B cell (primary cell): ENCODE results near the gene HUS1B. TPM values are rescaled to one million over a fixed set of nuclear protein-coding genes. Genes with fewer than 3 reads are reported as not detected.

ENCODE experiments used
- ATAC-seq: fragments of 200-7000 bp; cut with Tn5 transposase; one replicate; pipeline ENCODE4 v1.10.0; 2021; ENCODE audit warnings: low read depth, mild to moderate bottlenecking, moderate number of reproducible peaks, moderate library complexity
- CTCF ChIA-PET: fragments of 350-600 bp; sonication (Branson Sonifier 250); formaldehyde crosslinking; loops from one replicate; lab custom pipeline; 2021; ENCODE audit warnings: antibody characterized with exemption, inconsistent platforms; lab: Charles Lee
- POLR2A ChIA-PET: fragments of 350-600 bp; sonication (Branson Sonifier 250); formaldehyde crosslinking; loops from one replicate; lab custom pipeline; 2021; ENCODE audit warnings: antibody characterized with exemption; lab: Charles Lee
- DNase-seq: peaks from one replicate; pipeline ENCODE4 v3.0.0; 2013
- H2AFZ ChIP-seq: 2 replicates; pipeline ENCODE4 v1.6.1; 2012; ENCODE audit warnings: mild to moderate bottlenecking, low read depth, low read length; ENCODE audit not compliant: insufficient read depth, poor library complexity, severe bottlenecking
- H3K27ac ChIP-seq, 2 donors: 1 replicate in 1 of 2; 2 replicates in 1 of 2; pipeline ENCODE4 v1.5.1; 2012 to 2013; ENCODE audit warnings: low read length in 2 of 2, mild to moderate bottlenecking in 2 of 2, moderate library complexity in 1 of 2
- H3K27me3 ChIP-seq, 4 experiments: fragments of 200-600 bp in 1 of 4; sonication (generic) in 1 of 4; replicated peaks in 1 of 4; 1 replicate in 2 of 4; 2 replicates in 2 of 4; pipeline versions ENCODE4 v1.6.1 to v1.7.0; 2013 to 2016; ENCODE audit warnings: low read length in 3 of 4, mild to moderate bottlenecking in 2 of 4, mixed read lengths in 1 of 4, moderate library complexity in 1 of 4; ENCODE audit not compliant: insufficient read depth in 4 of 4, control insufficient read depth in 3 of 4; ENCODE audit errors: control extremely low read depth in 1 of 4
- H3K36me3 ChIP-seq, 2 experiments: replicated peaks in 1 of 2; 1 replicate in 1 of 2; 2 replicates in 1 of 2; pipeline versions ENCODE4 v1.6.1 to v1.7.1; 2013; ENCODE audit warnings: low read length in 1 of 2; ENCODE audit not compliant: insufficient read depth in 2 of 2, control insufficient read depth in 1 of 2; ENCODE audit errors: control extremely low read depth in 1 of 2, extremely low read depth in 1 of 2
- H3K4me1 ChIP-seq, 2 donors: fragments of 200-600 bp in 1 of 2; sonication (generic) in 1 of 2; 1 replicate in 1 of 2; 2 replicates in 1 of 2; pipeline versions ENCODE4 v1.5.1 to v1.6.1; 2013 to 2017; ENCODE audit warnings: low read length in 2 of 2; ENCODE audit not compliant: control insufficient read depth in 2 of 2, insufficient read depth in 2 of 2
- H3K4me2 ChIP-seq: replicated peaks from 2 replicates; pipeline ENCODE3; 2012; ENCODE audit warnings: mild to moderate bottlenecking, low read depth, low read length; ENCODE audit not compliant: poor library complexity, severe bottlenecking
- H3K4me3 ChIP-seq, 5 experiments: fragments of 200-600 bp in 1 of 5; sonication (generic) in 1 of 5; 1 replicate in 3 of 5; 2 replicates in 2 of 5; pipeline versions ENCODE4 v1.5.1 to v1.7.0; 2011 to 2016; ENCODE audit warnings: low read length in 4 of 5, mild to moderate bottlenecking in 4 of 5, low read depth in 2 of 5, control low read depth in 1 of 5, moderate library complexity in 1 of 5; ENCODE audit not compliant: insufficient read depth in 1 of 5; ENCODE audit errors: control extremely low read depth in 1 of 5, extremely low read depth in 1 of 5
- H3K79me2 ChIP-seq: fragments of 200-600 bp; sonication (generic); one replicate; pipeline ENCODE4 v1.6.0; 2016; ENCODE audit warnings: low read length; ENCODE audit not compliant: control insufficient read depth, insufficient read depth
- H3K9ac ChIP-seq: fragments of 200-600 bp; sonication (generic); 2 replicates; pipeline ENCODE4 v1.6.1; 2017; ENCODE audit warnings: mild to moderate bottlenecking, low read length, moderate library complexity
- H3K9me3 ChIP-seq, 3 donors: one replicate each; pipeline versions ENCODE4 v1.6.1 to v1.7.1; 2013; ENCODE audit warnings: low read length in 2 of 3; ENCODE audit not compliant: control insufficient read depth in 2 of 3, insufficient read depth in 1 of 3; ENCODE audit errors: control extremely low read depth in 1 of 3
- H4K20me1 ChIP-seq: 2 replicates; pipeline ENCODE4 v1.6.0; 2012; ENCODE audit warnings: mild to moderate bottlenecking, low read length; ENCODE audit not compliant: insufficient read depth, control insufficient read depth, poor library complexity, severe bottlenecking
- H3K27ac Mint-ChIP-seq: one replicate; pipeline ENCODE4 v1.8.0; 2021; ENCODE audit warnings: mixed read lengths
- H3K27me3 Mint-ChIP-seq: one replicate; pipeline ENCODE4 v1.8.0; 2021; ENCODE audit warnings: mixed read lengths
- H3K4me1 Mint-ChIP-seq: one replicate; pipeline ENCODE4 v1.8.0; 2021; ENCODE audit warnings: mixed read lengths
- H3K4me3 Mint-ChIP-seq: one replicate; pipeline ENCODE4 v1.8.0; 2021; ENCODE audit warnings: mixed read lengths
- H3K9me3 Mint-ChIP-seq: one replicate; pipeline ENCODE4 v1.8.0; 2022; ENCODE audit warnings: mixed read lengths; ENCODE audit not compliant: insufficient read depth
- EZH2 ChIP-seq: IDR thresholded peaks from 2 replicates; pipeline ENCODE4 v1.6.1; 2012; ENCODE audit warnings: borderline replicate concordance, low read depth, mild to moderate bottlenecking, moderate library complexity, low read length; ENCODE audit not compliant: insufficient read depth, poor library complexity, severe bottlenecking
- WGBS: methylation state at CpG from one replicate; pipeline ENCODE4 v1.1.5; 2013; ENCODE audit warnings: missing lambda C conversion rate; ENCODE audit not compliant: insufficient coverage; 5-methylcytosine and 5-hydroxymethylcytosine counted together
- intact Hi-C: fragments of 100-400 bp; cut with micrococcal nuclease; formaldehyde crosslinking; loops from one replicate; pipeline ENCODE4 v1.10.0; 2022
- polyA plus RNA-seq: library from polyadenylated mRNA; depleted of rRNA; stranded (reverse); fragments of >200 nt; gene quantifications from 2 replicates; pipeline ENCODE4 v1.2.3, GENCODE V29; 2012
- total RNA-seq, 2 donors: library from RNA; stranded (reverse); fragments of 120-200 nt in 1 of 2; gene quantifications; 1 replicate in 1 of 2; 2 replicates in 1 of 2; pipeline versions ENCODE4 v1.2.3 to v1.2.4, GENCODE V29; 2013 to 2022
- TF ChIP-seq, protein P1 (sequence below): fragments of 200-600 bp; IDR thresholded peaks from one replicate; pipeline ENCODE4 v1.8.0; 2022; ENCODE audit warnings: antibody characterized with exemption, mild to moderate bottlenecking

Gene HUS1B
- total and polyA plus RNA-seq, 2 donors (not counting 1 experiment from before 2014, with no cell fraction given) = 2.9 to 4.4 TPM

DNA sequence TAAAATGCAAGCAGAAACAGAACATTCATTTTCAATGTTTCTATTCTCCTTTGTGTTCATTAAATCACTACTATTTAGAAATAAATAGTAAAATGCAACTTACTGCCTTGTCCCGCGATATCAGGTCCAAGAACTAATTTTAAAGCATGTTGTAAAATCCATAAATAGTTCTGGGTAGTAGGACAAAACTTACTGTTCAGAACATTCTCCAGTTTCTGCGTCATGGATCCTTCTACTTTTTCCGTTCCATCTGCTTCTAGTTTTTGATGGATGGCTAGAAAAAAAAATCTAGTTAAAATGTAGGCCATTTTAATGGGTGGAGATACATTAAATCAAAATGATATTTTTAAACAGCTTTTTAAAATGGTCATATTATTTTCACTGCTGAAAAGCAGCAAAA lies 47.0 kb downstream of the HUS1B start:
- H3K4me3 Mint-ChIP-seq = no peak overlapping the region
- H3K27ac Mint-ChIP-seq = no peak overlapping the region
- no peaks in the 10 kb centered on the region for H3K27me3 ChIP-seq
- no peak overlapping the region for H3K9ac ChIP-seq
- no peaks in the 10 kb centered on the region for H3K79me2 ChIP-seq
- no peaks in the 10 kb centered on the region for H4K20me1 ChIP-seq
- peaks cover 12% of the 10 kb centered on the region for H3K4me1 Mint-ChIP-seq
- H3K27me3 Mint-ChIP-seq = no peaks in the 10 kb centered on the region
- H3K4me3 ChIP-seq = no peak overlapping the region
- ATAC-seq (no peak), DNase-seq (no peak)
- H3K4me2 ChIP-seq = no peak overlapping the region
- no peaks in the 10 kb centered on the region for H3K9me3 ChIP-seq
- H3K27ac ChIP-seq = no peak overlapping the region
- no peaks in the 10 kb centered on the region for H3K9me3 Mint-ChIP-seq
- WGBS = no CpG with 5 or more reads among the region's 4 CpGs
- H3K4me1 ChIP-seq = peaks cover 4 to 9% of the 10 kb centered on the region in 2 donors
- TF ChIP-seq, protein P1, sequence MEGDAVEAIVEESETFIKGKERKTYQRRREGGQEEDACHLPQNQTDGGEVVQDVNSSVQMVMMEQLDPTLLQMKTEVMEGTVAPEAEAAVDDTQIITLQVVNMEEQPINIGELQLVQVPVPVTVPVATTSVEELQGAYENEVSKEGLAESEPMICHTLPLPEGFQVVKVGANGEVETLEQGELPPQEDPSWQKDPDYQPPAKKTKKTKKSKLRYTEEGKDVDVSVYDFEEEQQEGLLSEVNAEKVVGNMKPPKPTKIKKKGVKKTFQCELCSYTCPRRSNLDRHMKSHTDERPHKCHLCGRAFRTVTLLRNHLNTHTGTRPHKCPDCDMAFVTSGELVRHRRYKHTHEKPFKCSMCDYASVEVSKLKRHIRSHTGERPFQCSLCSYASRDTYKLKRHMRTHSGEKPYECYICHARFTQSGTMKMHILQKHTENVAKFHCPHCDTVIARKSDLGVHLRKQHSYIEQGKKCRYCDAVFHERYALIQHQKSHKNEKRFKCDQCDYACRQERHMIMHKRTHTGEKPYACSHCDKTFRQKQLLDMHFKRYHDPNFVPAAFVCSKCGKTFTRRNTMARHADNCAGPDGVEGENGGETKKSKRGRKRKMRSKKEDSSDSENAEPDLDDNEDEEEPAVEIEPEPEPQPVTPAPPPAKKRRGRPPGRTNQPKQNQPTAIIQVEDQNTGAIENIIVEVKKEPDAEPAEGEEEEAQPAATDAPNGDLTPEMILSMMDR = no peak
- TF ChIP-seq EZH2 = no peak
- ChIA-PET POLR2A (no interaction called here), CTCF (no interaction called here)
- intact Hi-C loops = no loop called here
- peaks cover 13 to 21% of the 10 kb centered on the region in 2 experiments for H3K36me3 ChIP-seq
- H2AFZ ChIP-seq = no peak overlapping the region

DNA sequence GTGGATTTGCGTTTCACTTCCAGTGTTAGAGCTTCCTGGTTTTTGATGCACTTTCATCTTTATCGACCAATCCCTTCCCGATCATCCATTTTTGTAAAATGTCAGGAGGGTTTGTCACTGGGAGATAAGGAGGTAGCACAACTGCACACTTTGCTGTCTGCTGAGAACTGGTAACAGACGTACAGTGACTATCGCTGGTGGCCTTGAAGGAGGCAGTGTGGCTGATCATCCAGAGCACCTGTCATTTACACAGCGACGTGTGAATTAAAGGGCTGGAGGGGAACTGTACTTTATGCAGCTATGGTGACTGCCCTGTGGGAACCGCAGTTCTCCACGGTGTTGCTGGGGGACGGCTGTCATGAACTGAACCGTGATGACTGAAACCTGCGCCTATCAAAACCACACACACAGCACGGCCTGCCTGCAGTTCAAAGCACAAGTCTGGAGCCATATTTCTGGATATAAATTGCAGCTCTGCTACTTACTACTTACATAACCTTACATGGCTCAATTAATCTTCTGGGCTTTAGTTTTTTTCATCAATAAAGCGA lies 50.0 kb downstream of the HUS1B start:
- peaks cover 6% of the 10 kb centered on the region for H4K20me1 ChIP-seq
- WGBS = 83% methylated on average over 9 of the region's 14 CpGs
- H3K9me3 ChIP-seq = no peaks in the 10 kb centered on the region
- TF ChIP-seq, protein P1 = no peak
- no peak for TF ChIP-seq EZH2
- H3K27ac Mint-ChIP-seq = no peak overlapping the region
- no peaks in the 10 kb centered on the region for H3K27me3 Mint-ChIP-seq
- no peak for DNase-seq
- POLR2A ChIA-PET = no interaction called here
- H3K27ac ChIP-seq = no peak overlapping the region
- ATAC-seq = no peak
- H3K79me2 ChIP-seq = no peaks in the 10 kb centered on the region
- no peak overlapping the region for H3K4me3 ChIP-seq
- CTCF ChIA-PET = interaction anchor here (0.8 to 1.0 kb wide), 2 partner anchors 12 to 21 kb away, joined by 3 to 4 read pairs; no protein-coding TSS in a partner anchor
- peaks cover 5 to 23% of the 10 kb centered on the region in 2 experiments for H3K36me3 ChIP-seq
- no peak overlapping the region for H3K4me2 ChIP-seq
- intact Hi-C loops = no loop called here
- no peak overlapping the region for H2AFZ ChIP-seq
- no peaks in the 10 kb centered on the region for H3K27me3 ChIP-seq
- H3K4me1 Mint-ChIP-seq = peaks cover 18% of the 10 kb centered on the region
- H3K9me3 Mint-ChIP-seq = no peaks in the 10 kb centered on the region
- peaks cover 4 to 10% of the 10 kb centered on the region in 2 donors for H3K4me1 ChIP-seq
- no peak overlapping the region for H3K4me3 Mint-ChIP-seq
- no peak overlapping the region for H3K9ac ChIP-seq

Other genes with a start within 250 kb of the HUS1B start
- gene EXOC2, start 36.0 kb upstream of the HUS1B start, total RNA-seq = 41.0 and 45.0 TPM in 2 replicates
- gene EXOC2, start 36.0 kb upstream of the HUS1B start, polyA plus RNA-seq = 12.2 and 16.9 TPM in 2 replicates